GM10266 (cell line): ENCODE measurements around the gene PHF23.

Source experiments
- DNase-seq: peaks from one replicate; pipeline ENCODE4 v3.0.0; 2012; ENCODE audit errors: extremely low spot score
- TF ChIP-seq, protein P1 (sequence below): IDR thresholded peaks from 2 replicates; pipeline ENCODE4 v1.5.1; 2012; ENCODE audit warnings: mild to moderate bottlenecking, low read depth; ENCODE audit not compliant: control insufficient read depth, insufficient read depth; ENCODE audit errors: missing control alignments

The PHF23 gene

DNA sequence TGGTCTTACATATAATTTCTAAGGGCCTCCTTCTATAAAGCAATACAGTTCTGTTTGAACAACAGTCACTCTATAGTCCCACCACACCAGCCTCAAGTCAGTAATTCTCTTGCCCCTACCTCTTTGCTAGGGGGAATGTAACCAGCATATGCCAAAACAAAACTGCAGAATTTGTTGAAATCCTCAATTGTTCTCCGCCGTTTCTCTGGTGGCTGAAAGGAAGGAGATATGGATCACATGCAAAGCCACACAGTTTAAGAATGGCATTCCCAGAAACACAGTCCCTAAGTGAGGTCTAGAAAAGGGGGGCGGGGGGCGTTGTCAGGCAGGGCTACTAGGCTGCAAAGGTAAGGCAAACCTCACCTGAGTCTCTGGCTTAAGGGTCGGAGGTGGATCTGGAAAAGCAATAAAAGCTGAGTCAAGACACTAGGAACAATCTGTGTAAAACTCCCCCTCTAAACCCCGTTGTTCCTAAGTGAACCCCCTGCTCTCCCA, 1.9 kb downstream of the PHF23 start:
- TF ChIP-seq, protein P1, sequence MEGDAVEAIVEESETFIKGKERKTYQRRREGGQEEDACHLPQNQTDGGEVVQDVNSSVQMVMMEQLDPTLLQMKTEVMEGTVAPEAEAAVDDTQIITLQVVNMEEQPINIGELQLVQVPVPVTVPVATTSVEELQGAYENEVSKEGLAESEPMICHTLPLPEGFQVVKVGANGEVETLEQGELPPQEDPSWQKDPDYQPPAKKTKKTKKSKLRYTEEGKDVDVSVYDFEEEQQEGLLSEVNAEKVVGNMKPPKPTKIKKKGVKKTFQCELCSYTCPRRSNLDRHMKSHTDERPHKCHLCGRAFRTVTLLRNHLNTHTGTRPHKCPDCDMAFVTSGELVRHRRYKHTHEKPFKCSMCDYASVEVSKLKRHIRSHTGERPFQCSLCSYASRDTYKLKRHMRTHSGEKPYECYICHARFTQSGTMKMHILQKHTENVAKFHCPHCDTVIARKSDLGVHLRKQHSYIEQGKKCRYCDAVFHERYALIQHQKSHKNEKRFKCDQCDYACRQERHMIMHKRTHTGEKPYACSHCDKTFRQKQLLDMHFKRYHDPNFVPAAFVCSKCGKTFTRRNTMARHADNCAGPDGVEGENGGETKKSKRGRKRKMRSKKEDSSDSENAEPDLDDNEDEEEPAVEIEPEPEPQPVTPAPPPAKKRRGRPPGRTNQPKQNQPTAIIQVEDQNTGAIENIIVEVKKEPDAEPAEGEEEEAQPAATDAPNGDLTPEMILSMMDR: no peak
- no peak for DNase-seq

DNA sequence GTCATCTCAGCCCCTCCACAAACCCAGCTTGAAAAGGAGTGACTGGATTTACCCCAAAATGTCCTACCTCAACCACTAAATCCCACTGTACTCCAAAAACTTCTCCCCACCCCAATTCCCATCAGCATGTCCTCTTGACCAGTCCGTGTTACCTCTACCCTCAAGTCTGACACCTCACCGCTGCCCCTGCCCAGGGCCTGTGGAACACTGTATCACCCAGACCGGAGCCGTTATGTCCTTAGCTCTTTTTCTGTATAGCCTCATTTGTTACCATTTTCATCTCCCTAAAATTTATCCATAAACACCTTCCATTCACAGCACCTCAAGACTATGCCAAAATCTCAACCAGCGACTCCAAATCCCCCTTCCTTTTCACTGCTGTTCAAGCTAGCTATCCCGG, 2.4 kb downstream of the PHF23 start:
- no peak for DNase-seq
- TF ChIP-seq, protein P1: no peak

DNA sequence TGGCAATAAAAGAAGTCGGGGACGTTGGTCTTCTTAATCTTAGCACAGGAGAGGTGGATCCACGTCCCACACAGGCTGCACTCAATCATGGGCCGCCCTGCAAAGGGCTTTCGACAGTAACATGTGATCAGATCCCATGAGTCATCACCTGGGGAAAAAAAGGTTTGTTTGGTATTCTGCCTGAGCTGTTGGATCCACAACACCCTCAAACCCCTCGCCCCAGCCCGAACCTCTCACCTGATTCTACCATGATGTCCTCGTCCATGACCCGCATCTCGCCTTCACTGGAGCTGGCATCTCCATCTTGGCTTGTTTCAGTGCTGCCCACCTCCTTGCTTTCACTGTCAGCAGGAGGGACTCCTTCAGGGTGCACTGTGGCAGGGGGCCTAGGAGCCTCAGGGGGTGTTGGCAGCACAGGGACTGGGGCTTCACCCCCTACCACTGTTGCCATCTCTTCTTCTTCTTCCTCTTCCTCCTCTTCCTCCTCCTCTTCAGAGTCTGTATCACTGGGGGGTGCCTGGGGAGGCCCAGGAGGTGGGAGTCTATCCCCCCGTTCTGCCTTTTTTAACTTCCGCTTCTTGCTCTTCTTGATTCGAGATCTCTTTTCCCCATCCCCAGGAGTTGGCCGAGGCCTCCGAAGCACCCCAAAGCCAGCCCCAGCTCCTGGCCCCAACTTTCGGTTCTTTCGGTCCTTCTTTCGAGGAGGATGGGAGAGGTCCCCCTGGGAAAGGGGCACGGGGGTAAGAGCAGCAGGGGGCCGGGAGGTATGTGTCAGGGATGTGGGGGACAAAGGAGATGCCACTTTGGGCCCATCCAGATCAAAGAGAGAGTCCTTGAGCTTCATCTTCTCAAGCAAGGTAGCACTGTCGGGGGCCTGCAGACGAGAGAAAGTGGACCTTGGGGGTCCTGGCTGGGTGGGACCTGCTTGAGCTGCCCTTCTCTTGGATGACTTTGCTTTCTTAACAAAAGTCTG, 3.3 kb downstream of the PHF23 start:
- TF ChIP-seq, protein P1: no peak
- no peak for DNase-seq

DNA sequence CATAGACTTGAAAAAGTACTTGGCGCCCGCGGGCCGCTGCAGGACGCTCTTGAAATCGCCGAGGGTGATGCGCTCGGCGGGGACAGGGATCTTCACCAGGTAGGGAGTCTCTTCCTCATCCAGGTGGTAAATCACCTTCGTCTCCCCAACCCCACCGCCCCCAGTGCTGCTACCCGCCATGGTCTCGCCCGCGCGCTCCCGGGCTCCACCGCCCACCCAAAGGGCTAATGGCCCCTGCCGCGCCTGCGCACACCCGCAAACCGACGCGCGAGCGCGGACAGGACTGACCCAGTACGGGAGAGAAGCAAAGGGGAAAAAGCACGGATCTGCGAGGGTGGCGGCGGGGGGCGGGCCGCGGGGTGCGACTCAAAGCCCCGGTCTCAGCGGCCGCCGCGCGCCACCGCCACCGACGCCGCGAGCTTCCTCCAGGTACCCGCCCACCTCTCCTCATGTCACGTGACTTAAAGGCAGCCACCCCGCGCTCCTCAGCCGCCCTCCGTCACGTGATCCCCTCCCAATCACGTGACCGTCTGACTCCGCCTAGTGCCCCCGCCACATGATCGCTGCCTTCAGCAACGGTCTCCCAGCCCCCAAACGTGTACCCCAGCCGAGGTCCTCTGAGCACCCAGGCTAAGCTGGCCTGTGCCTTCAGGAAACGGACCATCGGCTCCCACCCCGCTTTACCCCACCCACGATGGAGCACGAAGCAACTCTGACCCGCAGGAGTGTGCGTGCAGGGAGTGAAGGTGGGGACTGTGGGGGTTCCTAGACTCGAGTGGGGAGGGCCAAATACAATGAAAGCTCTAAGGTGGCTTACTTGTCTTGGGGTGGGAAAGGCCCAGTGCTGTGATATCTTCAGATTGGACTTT, 4.9 kb downstream of the PHF23 start, which contains the start of gene DVL2:
Gene DVL2, minus strand, starts transcription at position 435 of the 869 bp plus-strand sequence. Its CDS starts 255 bp downstream, at position 180.
- peak; percentile 98 for DNase-seq

DNA sequence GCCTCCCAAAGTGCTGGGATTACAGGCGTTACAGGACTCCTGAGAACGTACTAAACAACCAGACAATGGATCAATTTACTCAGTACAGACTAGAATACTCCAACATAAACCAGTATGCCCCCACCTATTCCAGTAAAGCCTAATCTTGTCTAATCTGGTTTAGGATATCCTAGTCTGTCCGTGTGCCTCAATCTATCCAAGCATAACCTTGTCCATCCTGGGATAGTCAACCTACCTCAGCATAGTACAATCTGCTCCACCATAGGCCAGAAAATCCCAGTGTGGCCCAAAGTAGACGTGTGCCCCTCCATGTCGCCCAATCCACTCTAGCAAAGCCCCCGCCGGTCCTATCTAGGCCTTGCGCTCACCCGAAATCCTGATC, 5.6 kb downstream of the PHF23 start:
- TF ChIP-seq, protein P1: no peak
- DNase-seq: no peak

More for the DNA sequence above, 4.9 kb downstream of the PHF23 start, which contains the start of gene DVL2:
- TF ChIP-seq, protein P1: no peak

DNA sequence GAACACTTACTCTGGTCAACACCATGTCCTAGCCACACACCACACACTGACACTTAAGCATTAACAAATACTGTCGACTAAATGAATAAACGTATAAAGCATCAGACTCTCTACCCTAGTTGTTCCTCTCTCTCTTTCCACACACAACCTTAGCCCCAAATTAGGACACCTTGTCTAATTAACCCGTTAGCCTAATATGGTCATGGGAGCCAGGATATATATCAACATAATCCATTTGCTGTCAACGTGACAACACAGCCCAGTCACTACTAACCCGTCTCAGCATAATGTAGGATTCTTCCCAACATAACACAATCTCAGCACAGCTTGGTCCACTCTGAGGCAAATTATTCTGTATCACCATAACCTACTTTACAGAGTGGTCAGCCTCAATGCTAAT, 7.1 kb downstream of the PHF23 start:
- TF ChIP-seq, protein P1: no peak
- no peak for DNase-seq
